GM19239 (cell line): Measurements from ENCODE around the gene ITPRIPL1.

Source experiments
- DNase-seq: peaks from one replicate; pipeline ENCODE4 v3.0.0; 2011; ENCODE audit warnings: low spot score; ENCODE audit not compliant: insufficient read length
- FAIRE-seq: peaks from 2 replicates; lab custom pipeline; 2011; peaks lifted over from hg19 to GRCh38; lab: Jason Lieb, UNC

The ITPRIPL1 gene

GRCh38 chr2:96353032-96353561 is 28.0 kb downstream of the ITPRIPL1 start:
- FAIRE-seq (no peak), DNase-seq (no peak)

- FAIRE-seq (no peak), DNase-seq (no peak)
Measured at GRCh38 chr2:96353606-96354101, 28.5 kb downstream of the ITPRIPL1 start.

- DNase-seq, result no peak
- no peak for FAIRE-seq
Measured at GRCh38 chr2:96354492-96354891, 29.4 kb downstream of the ITPRIPL1 start.

- no peak for DNase-seq
- FAIRE-seq, result no peak
Measured at GRCh38 chr2:96356889-96357288, 31.8 kb downstream of the ITPRIPL1 start.

GRCh38 chr2:96359310-96359709 is 34.2 kb downstream of the ITPRIPL1 start:
- no peak for FAIRE-seq
- DNase-seq, result no peak

- FAIRE-seq (no peak), DNase-seq (no peak)
Measured at GRCh38 chr2:96359866-96360265, 34.7 kb downstream of the ITPRIPL1 start.

- DNase-seq, result no peak
- no peak for FAIRE-seq
Measured at GRCh38 chr2:96361751-96362150, 36.6 kb downstream of the ITPRIPL1 start.

- FAIRE-seq, result no peak
- DNase-seq, result no peak
Measured at GRCh38 chr2:96369186-96369585, 44.1 kb downstream of the ITPRIPL1 start.

- DNase-seq (no peak), FAIRE-seq (no peak)
Measured at GRCh38 chr2:96374211-96374951, 49.3 kb downstream of the ITPRIPL1 start.
